Hematopoietic multipotent progenitor cell treated with erythropoietin and hydrocortisone succinate and interleukin-3 and kit ligand, for 15 days (in vitro differentiated cells): ENCODE data around the gene SACM1L.
"Not testable (repeated sequence)": the region's sequence is repeated elsewhere in the genome, so short reads cannot be mapped to it uniquely, and the experiment has no call there.

ENCODE experiments used
- DNase-seq: peaks from one replicate; pipeline ENCODE4 v3.0.0-alpha.2; 2015; ENCODE audit warnings: low spot score

SACM1L gene

GRCh38 chr3:45693941-45694521, 4.8 kb downstream of the SACM1L start:
- DNase-seq: no peak

DNA sequence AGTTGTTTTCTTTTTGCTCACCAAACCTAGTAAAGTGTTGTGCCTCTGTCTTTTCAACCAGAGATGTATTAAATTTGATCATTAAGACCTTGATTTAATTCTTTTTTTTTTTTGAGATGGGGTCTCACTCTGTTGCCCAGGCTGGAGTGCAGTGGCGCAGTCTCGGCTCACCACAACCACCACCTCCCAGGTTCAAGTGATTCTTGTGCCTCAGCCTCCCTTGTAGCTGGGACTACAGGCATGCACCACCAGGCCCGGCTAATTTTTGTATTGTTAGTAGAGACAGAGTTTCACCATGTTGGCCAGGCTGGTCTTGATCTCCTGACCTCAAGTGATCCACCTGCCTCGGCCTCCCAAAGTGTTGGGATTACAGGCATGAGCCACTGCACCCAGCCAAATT, 6.0 kb downstream of the SACM1L start:
- DNase-seq: not testable (repeated sequence)

DNA sequence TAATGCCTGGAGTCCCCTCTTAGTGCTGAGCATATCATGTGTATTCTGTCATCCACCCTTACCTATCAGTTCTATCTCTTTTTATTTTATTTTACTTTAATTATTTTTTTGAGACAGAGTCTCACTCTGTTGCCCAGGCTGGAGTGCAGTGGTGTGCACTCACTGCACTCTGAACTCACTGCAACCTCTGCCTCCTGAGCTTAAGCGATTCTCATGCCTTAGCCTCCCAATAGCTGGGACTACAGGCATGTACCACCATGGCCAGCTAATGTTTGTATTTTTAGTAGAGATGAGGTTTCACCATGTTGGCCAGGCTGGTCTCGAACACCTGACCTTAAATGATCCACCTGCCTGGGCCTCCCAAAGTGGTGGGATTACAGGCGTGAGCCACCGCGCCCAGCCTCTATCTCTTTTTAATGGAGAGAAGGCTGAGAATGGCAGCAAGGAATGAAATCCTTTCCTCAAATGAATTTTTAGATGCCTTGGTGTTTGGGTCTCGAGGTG, 11.4 kb downstream of the SACM1L start:
- DNase-seq: no peak

DNA sequence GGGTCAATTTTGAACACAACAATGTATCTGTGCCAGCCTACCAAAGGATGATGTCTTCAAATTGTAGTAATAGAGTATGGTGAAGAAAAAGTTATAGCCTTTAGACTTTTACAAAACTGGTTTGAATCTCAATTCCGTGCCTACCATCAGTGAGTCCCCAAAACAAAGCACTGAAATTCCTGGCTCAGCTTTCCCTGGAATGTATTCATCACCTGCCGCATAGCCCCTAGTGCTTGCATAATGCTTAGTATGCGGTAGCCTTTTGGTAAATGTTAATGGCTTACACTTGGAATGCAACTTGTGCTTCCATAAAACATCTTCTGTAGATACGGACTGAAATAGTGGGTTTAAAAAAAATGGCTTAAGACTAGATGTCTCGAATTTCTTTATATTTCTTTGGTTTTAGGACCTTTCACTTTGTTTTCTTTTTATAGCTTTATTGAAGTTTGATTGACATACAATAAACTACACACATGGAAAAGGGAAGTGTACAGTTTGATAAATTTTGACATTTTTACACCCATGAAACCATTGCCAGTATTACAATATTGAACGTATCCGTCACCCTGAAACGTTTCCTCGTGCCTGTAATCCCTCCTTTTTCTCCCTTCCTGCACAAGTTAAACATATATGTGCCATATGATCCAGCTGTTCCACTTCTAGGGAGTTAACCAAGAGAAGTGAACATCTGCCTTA, 12.1 kb downstream of the SACM1L start:
- DNase-seq: no peak

DNA sequence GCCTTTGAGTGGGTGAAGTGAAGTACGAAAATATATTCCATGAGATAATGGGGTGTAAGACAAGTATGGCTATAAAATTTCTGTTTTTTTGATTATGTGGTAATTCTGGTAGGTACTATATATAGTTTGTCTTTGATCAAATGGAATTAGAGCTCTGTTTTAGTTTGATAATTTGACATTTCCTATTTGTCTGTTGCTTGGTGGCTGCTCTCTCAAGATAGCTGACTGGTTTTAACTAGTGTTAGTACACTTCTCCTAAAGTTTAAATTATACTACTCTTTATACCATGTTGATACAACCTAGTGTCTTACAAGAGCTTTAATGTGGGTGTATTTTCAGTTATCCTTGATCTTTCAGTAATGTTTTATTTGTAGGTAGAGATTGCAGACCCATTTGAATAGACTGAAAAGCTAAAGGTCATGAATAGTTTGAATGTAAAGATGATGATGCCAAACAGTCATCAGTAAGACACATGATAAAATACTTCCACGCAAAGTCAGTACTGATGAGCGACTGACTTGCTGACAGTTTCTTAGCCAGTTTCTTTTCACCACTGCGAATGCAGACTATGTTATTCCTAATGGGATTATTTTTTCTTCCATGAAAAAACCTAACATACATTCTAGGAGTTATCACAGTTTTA, 15.2 kb downstream of the SACM1L start:
- peak; percentile 39 for DNase-seq

DNA sequence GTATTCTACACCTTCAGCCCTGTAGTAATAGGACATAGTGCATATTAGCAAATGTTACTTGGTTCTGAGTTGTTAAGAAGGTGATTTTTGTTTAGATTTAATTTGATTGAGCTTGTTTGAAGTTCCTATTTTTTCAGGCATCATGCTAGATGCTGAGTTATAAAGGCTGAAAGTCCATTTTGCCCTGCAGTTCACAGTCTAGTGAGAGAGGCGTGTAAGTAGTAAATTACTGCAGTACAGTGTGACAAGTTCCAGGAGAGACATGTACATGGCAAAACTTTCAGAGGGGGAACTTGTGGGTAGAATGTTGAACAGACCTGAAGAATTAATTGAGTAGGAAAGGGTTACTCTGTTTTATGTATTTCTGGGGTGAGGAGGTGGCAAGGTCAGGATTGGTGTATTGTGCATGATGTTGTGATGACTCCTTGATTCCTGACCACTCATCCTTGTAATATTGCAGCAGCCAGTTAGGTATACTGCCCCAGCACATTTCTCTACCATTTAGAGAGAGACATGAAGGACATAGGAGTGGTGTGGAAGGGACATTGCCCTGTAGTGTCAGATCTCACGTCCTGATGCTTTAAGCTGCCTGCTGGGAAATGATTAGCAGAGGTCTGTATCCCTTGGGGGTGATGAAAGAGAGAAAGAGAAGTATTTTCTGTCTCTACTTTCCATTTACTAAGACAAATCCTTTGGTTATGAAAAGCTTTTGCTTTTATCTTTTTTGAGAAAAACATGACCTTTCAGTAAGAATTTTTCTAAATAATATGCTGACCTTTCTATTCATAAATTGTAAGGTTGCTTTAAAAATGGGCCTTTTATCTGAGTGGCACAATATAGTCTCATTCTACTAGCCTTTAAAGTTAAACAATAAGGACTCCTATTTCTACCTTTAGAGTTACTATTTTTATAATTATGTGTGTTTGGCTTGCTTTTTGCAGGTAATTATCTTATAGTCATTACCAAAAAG, 16.9 kb downstream of the SACM1L start:
- DNase-seq: no peak

DNA sequence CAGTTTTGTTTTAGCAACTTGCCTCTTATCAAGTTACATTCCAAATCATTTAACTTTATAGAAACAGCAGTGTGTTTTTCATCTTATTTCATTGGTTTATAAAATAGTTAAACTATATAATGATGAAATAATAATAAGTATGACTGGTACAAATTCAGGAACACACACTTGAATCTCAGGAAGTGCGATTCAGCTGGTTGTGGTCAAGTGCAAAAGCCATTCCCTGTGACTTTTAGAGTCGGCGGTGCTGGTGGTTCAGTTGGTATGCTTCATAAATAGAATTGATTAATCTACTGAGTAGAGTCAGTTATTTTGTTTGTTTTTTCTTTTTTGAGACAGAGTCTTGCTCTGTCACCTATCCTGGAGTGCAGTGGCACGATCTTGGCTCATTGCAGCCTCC, 22.7 kb downstream of the SACM1L start:
- no peak for DNase-seq

GRCh38 chr3:45712434-45713110, 23.4 kb downstream of the SACM1L start:
- DNase-seq: no peak

GRCh38 chr3:45715945-45716344, 26.7 kb downstream of the SACM1L start:
- no peak for DNase-seq

GRCh38 chr3:45716790-45717336, 27.7 kb downstream of the SACM1L start:
- peak; percentile 12 for DNase-seq

- no peak for DNase-seq
Measured at GRCh38 chr3:45719655-45720487, 30.7 kb downstream of the SACM1L start.

DNA sequence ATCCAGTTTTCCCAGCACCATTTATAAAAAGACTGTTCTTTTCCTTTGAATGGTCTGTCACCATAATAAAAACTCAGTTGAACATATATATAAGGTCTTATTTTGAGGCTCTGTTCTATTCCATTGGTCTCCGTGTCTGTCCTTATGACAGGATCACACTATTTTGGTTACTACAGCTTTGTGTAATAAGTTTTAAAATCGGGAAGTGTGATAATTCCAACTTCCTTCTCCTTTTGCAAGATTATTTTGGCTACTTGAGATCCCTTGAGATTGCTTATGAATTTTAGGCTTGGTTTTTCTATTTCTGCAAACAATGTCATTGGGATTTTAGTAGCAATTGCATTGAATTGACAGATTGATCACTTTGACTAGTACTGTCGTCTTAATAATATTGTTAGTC, 35.7 kb downstream of the SACM1L start:
- DNase-seq: no peak

GRCh38 chr3:45729614-45730013, 40.4 kb downstream of the SACM1L start:
- no peak for DNase-seq

- DNase-seq: no peak
Measured at GRCh38 chr3:45730409-45731154, 41.4 kb downstream of the SACM1L start.

- DNase-seq: no peak
Measured at GRCh38 chr3:45736707-45737106, 47.5 kb downstream of the SACM1L start.

GRCh38 chr3:45737234-45737633, 48.0 kb downstream of the SACM1L start:
- DNase-seq: no peak

GRCh38 chr3:45739991-45740390, 50.8 kb downstream of the SACM1L start:
- no peak for DNase-seq

DNA sequence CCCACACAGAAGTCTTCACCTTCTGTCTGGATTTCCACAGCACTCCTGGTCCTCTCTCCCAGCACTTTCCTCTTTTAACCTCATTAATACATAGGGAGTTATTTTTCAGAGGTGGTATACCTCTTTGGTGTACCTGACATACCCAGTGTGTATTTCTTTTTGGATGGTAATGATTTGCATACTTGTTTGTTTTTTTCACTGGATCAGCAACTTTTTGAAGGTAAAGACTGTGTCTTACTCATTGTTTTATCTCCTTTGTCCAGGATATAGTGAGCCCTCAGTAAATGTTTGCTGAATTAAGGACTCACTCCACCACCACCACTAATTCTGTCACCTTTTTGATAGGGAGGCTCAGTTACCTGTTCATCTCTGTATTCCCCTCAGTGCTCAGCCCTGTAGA, 52.1 kb downstream of the SACM1L start:
- no peak for DNase-seq

GRCh38 chr3:45741742-45742460, 52.7 kb downstream of the SACM1L start:
- DNase-seq: no peak
